ENCODE measurements around the gene CTBP2.

The CTBP2 gene

GRCh38 chr10:125089469-125089868 lies 70.9 kb downstream of the CTBP2 start:
- TF ChIP-seq CTCF (IDR thresholded peaks at IDR 0.05) = no peak
- H3K4me3 ChIP-seq = no peak overlapping the region
- H3K27ac ChIP-seq = no peak overlapping the region
- DNase-seq (ENCODE audit: low spot score) = no peak

DNA sequence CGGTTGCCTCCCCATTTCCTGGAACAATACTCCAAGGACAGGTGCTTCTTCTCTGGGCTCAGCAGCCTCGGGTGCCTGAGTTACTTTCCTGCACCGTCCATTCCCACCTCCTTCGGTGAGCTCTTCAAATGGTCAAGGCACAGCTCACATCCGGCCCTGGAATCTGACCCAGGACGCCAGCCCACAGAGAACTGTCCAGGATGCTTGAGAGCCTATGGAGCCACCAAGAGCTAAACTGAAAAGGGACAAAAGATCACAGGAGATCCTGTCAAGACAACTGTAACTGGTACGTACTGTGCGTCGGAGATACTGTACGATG lies 72.5 kb downstream of the CTBP2 start:
- Histone ChIP-seq H3K27ac (no peak overlapping the region), H3K4me3 (no peak overlapping the region)
- DNase-seq (ENCODE audit: low spot score) = no peak
- no peak for TF ChIP-seq CTCF (IDR thresholded peaks at IDR 0.05)

DNA sequence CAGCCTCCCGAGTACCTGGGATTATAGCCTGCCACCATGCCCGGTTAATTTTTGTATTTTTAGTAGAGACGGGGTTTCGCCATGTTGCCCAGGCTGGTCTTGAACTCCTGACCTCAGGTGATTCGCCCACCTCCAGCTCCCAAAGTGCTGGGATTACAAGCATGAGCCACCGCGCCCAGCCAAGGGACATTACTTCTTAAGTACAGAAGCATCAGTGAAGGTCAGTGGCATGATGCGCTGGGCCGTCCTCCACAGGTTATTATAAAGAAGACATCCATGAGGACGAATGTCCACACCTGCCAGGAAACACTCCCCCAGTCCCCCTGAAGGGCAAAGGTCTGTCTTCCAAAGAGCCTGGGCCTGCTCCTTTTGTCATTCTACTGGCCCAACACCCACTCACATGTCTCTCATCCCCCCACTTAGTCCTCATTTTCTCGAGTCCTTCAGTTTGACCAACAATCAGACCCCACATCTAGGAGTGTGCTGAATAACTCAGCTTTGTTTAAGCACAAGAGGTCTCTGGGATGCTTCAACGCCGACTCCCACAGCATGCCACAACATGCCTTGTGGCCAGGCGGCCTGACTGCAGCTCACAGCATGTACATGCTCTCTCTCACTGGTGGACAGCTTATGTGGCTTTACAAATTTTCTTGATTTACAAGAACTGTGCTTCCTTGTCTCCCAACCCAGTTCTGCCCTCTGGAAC lies 73.0 kb downstream of the CTBP2 start:
- TF ChIP-seq CTCF (IDR thresholded peaks at IDR 0.05) = no peak
- no peak overlapping the region for H3K4me3 ChIP-seq
- no peak overlapping the region for H3K27ac ChIP-seq
- DNase-seq (ENCODE audit: low spot score) = no peak

DNA sequence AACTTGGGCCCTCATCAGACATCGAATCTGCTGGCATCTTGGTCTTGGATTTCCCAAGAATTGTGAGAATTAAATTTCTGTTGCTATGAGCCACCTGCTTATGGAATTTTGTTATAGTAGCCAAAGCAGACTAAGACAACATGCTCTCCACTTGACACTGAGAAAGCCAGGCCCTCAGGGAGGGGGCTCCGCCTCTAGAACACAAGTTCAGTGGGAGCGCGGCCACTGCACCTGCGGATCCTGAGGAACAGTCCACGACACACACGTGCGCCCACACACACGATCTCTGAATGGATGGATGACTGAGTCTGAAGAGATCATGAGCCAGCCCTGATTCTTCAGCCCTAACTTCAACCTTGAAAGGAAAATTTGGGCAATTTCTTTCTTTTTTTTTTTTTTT lies 73.7 kb downstream of the CTBP2 start:
- Histone ChIP-seq H3K27ac (no peak overlapping the region), H3K4me3 (no peak overlapping the region)
- no peak for DNase-seq (ENCODE audit: low spot score)
- no peak for TF ChIP-seq CTCF (IDR thresholded peaks at IDR 0.05)

GRCh38 chr10:125085258-125086054 lies 74.9 kb downstream of the CTBP2 start:
- Histone ChIP-seq H3K4me3 (peak overlapping the region; percentile 58), H3K27ac (peak overlapping the region; percentile 91 to 98)
- DNase-seq (ENCODE audit: low spot score) = no peak
- TF ChIP-seq CTCF (IDR thresholded peaks at IDR 0.05) = no peak

DNA sequence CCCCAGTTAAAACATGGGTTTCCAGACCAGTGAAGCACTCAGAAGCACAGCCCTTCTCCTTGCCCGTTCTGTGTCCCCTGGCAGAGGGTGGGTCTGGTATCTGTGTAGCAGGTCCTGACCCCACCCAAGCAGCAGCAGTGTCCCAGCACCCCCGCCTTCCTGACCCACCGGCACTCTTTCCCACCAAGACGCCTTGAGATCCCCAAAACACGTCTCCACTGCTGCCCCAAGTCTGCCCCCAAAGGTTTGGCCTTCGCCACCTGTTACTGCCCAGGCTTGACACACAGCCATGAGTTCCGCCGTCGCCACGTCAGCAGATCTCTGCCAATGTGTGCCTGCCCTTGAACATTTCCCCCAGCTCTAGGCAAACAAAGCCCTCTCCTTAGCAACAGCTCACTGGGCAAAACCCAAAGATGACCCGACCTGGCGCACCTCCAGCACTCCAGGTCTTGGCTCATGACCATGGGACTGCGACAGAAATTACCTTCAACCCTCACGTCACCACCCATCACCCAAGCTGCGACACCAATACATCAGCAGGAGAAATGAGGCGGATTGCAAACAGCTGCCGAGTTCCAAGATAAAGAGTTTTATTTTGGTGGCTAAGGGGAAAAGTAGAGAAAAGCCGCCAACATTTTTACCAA lies 75.6 kb downstream of the CTBP2 start:
- peak overlapping the region; percentile 58 for H3K4me3 ChIP-seq
- no peak for TF ChIP-seq CTCF (IDR thresholded peaks at IDR 0.05)
- peak overlapping the region; percentile 91 to 98 for H3K27ac ChIP-seq
- DNase-seq (ENCODE audit: low spot score) = peak; percentile 95

All from coronary artery (tissue), 2 donors.